Esophagus (tissue), 2 donors: ENCODE data around the gene TNS1. TPM values are rescaled to one million over a fixed set of nuclear protein-coding genes. Genes with fewer than 3 reads are reported as not detected.
"Not testable (repeated sequence)": the region's sequence is repeated elsewhere in the genome, so short reads cannot be mapped to it uniquely, and the experiment has no call there.

ENCODE experiments used
- H3K27ac ChIP-seq, 2 donors: one replicate each; pipeline ENCODE4 v1.5.1; 2013; ENCODE audit warnings: low read depth in 2 of 2, mild to moderate bottlenecking in 2 of 2, inconsistent platforms in 1 of 2, low read length in 1 of 2, moderate library complexity in 1 of 2
- H3K27me3 ChIP-seq, 2 donors: one replicate each; pipeline ENCODE4 v1.6.1; 2013; ENCODE audit warnings: low read length in 2 of 2, control low read depth in 1 of 2, mild to moderate bottlenecking in 1 of 2; ENCODE audit not compliant: insufficient read depth in 2 of 2, control insufficient read depth in 1 of 2
- H3K36me3 ChIP-seq, 2 donors: one replicate each; pipeline ENCODE4 v1.6.1; 2013; ENCODE audit warnings: low read length in 1 of 2; ENCODE audit not compliant: control insufficient read depth in 2 of 2, insufficient read depth in 2 of 2
- H3K4me1 ChIP-seq, 2 donors: one replicate each; pipeline ENCODE4 v1.6.1; 2013; ENCODE audit warnings: low read length in 1 of 2; ENCODE audit not compliant: control insufficient read depth in 2 of 2, insufficient read depth in 2 of 2
- H3K4me3 ChIP-seq, 2 donors: one replicate each; pipeline ENCODE4 v1.5.1; 2013; ENCODE audit warnings: low read length in 2 of 2, mild to moderate bottlenecking in 2 of 2, low read depth in 1 of 2, moderate library complexity in 1 of 2
- H3K9me3 ChIP-seq, 2 donors: one replicate each; pipeline ENCODE4 v1.6.1; 2013; ENCODE audit warnings: mild to moderate bottlenecking in 2 of 2, low read depth in 1 of 2, low read length in 1 of 2, moderate library complexity in 1 of 2; ENCODE audit not compliant: control insufficient read depth in 2 of 2, insufficient read depth in 1 of 2
- WGBS, 2 donors: extraction: QIAGEN DNeasy Blood & Tissue Kit; methylation state at CpG; one replicate each; pipeline ENCODE4 v1.1.7; 2013; 5-methylcytosine and 5-hydroxymethylcytosine counted together
- polyA plus RNA-seq, 2 donors: library from polyadenylated mRNA; stranded (reverse); fragments of 200-250 nt; gene quantifications; one replicate each; pipeline ENCODE4 v1.2.3, GENCODE V29; 2013
- donor health status: healthy with polysubstance abuse.
- donor health status: Bipolar disorder and iron deficiency.

Gene TNS1
- polyA plus RNA-seq, 2 donors, result 28.3 to 39.0 TPM

DNA sequence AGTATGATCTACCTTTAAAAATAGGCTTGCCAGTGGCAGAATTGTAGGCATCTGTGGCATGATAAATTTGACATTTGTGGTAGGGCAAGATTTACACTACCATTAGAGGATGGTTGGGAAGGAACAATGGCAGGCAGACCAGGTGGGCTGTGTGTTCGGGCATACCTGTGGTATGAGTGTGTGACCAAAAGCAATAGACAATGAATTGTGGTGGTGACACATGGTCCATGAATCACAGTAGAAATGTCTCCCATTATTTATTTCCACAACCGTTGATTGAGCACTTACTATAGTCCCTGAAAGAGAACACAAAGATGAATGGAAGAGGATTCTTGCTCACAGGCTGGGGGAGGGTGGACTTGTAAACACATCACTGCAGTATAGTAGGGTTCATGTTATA is 36.4 kb upstream of the TNS1 start:
- H3K27me3 ChIP-seq, result no peaks in the 10 kb centered on the region
- peaks cover 3 to 5% of the 10 kb centered on the region in 2 donors for H3K4me1 ChIP-seq
- no peaks in the 10 kb centered on the region for H3K9me3 ChIP-seq
- H3K4me3 ChIP-seq, result no peak overlapping the region
- 53 to 55% methylated on average over 2 of the region's 2 CpGs for WGBS, 2 donors
- no peaks in the 10 kb centered on the region for H3K36me3 ChIP-seq
- no peak overlapping the region for H3K27ac ChIP-seq

DNA sequence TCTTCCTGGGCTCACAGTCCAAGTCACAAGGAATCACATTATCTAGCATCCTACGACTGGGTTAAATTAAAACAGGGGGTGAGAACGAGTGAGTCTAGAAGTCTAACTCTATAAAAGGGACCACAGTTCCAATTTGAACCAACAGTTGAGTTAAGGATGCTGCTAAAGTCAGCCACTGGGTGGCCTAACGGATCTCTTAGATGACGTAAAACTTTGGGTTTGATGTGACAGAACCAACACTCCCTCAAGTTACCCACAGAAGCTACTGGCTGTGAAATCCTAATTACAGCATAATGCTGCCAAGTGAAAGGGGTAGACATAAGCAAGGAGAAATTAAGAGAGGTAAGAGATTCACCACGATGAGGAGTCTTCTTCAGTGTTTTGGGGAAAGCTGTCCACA is 33.6 kb upstream of the TNS1 start:
- WGBS, 2 donors, result 78 to 88% methylated on average over 5 of the region's 5 CpGs
- no peak overlapping the region for H3K4me3 ChIP-seq
- H3K4me1 ChIP-seq, result peaks cover 3 to 20% of the 10 kb centered on the region in 2 donors
- H3K36me3 ChIP-seq, result no peaks in the 10 kb centered on the region
- no peaks in the 10 kb centered on the region for H3K27me3 ChIP-seq
- H3K27ac ChIP-seq, result no peak overlapping the region
- no peaks in the 10 kb centered on the region for H3K9me3 ChIP-seq

DNA sequence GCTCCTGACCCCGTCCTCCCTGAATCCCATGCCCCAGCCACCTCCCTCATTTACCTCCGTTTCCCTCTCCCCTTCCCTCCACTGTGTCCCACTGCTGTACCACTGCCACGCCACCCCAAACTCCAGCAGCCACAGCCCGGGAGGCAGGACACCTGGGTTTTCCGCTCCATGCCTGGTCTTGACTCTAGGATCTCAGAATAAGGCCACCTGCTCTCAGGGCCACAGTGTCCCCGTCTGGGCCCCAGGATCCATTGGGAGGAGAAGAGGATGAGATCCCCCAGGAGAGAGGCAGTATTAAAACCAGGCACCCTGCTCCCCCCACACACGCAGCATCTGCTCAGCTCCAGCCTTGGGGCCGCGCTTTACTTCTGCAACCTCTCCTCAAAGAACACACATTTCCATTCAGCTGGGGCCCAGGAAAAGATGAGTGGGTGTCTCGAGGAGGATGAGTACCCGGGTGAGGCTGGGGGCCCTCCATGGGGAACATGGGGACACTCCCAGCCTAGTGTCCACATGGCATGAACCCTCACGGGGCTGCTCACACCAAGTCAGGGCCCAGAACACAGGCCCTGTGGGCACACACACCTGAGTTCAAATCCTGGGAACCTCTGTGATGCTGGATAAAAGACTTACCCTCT is 32.8 kb upstream of the TNS1 start:
- Histone ChIP-seq H3K27me3 (no peaks in the 10 kb centered on the region), H3K9me3 (no peaks in the 10 kb centered on the region), H3K4me1 (peaks cover 3 to 27% of the 10 kb centered on the region in 2 donors), H3K36me3 (no peaks in the 10 kb centered on the region), H3K4me3 (no peak overlapping the region), H3K27ac (no peak overlapping the region)
- WGBS, 2 donors, result 77 to 86% methylated on average over 12 of the region's 12 CpGs

DNA sequence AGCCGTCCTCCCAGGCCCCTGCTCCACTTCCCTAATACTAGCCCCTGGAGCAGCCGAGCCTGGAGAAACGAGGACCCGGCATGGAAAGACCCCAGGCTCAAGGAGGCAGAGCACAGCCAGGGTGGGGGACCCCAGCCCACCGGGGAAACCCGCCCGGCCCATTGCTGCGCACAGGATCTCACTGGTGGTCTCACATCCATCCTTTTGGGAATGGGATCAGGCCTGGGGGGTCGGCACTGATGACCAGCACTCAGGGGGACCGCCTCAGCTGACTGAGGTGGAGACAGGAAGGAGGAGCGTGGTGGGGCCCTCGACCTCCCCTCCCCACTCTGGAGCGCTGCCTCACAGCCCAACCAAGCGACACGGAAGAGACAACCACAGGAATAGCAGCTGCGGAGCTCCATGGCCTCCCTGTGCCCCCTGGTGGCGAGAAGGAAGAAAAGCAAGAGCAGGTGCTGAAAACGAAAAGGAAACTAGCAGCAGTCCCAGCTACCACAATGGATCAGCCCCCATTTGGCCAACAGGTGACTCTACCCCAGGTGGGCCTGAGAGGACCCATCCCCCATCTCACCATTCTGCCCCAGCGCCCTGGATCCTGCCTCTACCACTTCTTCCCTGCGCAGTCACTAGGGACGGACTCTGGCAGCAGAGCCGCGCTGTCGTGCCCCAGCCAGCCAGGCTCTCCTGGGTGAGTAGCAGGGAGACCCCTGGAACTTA is 31.9 kb upstream of the TNS1 start:
- peaks cover 3 to 34% of the 10 kb centered on the region in 2 donors for H3K4me1 ChIP-seq
- peak overlapping the region in 1 of 2 donors; percentile 2 for H3K4me3 ChIP-seq

DNA sequence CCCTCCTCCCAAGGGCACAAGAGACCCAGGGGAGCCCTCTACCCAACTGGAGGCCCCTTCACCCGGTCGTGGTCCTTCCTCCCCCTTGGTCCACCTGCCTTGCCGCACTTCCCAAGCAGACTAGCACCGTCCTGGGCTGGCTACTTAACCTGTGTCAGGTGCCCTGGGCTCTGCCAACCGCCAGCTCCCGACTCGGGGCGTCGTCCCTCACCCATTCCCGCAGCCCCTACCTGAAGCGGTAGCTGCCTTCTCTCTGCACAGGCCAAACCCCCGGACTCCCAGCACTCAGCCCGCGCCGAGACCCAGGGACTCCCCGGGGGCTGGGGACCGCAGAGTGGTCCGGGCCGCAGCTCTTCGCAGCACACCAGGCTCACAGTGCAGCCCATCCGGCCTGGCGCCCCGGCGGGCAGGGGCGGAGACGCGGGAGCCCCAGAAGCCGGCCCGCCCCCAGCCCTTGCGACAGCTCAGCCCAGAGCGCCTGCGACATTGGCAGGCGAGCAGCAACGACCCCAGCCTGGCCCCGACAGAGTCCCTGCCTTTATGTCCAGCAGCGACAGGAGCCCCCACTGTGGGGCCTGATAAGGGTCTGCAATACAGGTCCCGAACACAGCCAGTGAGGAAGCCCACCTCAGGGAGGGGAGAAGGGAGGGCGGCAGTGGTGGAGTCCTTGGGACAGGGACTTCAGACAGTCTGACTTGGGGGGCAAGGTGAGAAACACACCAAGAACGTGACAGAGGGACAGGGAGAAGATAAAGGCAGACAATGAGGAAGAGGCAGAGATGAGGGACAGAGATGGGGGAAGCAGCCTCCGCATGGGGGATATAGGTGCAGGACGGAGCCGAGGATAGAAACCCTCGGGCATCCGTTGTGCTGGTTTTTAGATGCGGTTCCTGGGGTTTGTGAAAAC is 31.0 kb upstream of the TNS1 start:
- WGBS, 2 donors, result 39 to 47% methylated on average over 43 to 45 of the region's 45 CpGs
- H3K27ac ChIP-seq, result no peak overlapping the region
- no peaks in the 10 kb centered on the region for H3K9me3 ChIP-seq
- H3K36me3 ChIP-seq, result no peaks in the 10 kb centered on the region
- peaks cover 3 to 34% of the 10 kb centered on the region in 2 donors for H3K4me1 ChIP-seq
- H3K27me3 ChIP-seq, result no peaks in the 10 kb centered on the region
- H3K4me3 ChIP-seq, result peak overlapping the region in 1 of 2 donors; percentile 4

More for the DNA sequence above, 31.9 kb upstream of the TNS1 start:
- H3K27ac ChIP-seq, H3K36me3 ChIP-seq, H3K9me3 ChIP-seq, H3K27me3 ChIP-seq: not testable (repeated sequence)
- WGBS, 2 donors, result 22 to 24% methylated on average over 24 of the region's 24 CpGs

DNA sequence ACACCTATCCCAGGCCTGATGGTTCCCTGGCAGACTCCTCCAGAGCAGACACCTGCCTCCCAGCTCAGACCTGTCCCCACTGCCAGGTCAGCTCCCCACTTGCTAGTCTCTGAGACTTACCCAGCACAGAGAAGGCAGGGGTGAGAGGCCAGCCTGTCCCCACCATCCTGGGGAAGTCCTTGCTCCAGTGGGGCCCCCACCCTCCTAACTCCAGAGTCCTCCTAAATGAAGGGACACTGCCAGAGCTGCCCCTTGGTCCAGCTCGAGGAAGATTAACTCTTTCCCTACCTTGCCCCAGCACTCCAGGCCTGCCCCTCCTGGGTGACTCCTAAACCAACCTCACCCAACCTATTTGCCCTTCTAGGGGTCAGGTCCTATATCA is 30.4 kb upstream of the TNS1 start:
- Histone ChIP-seq H3K27ac (no peak overlapping the region), H3K27me3 (no peaks in the 10 kb centered on the region), H3K4me1 (peaks cover 3 to 37% of the 10 kb centered on the region in 2 donors), H3K4me3 (no peak overlapping the region), H3K36me3 (no peaks in the 10 kb centered on the region), H3K9me3 (no peaks in the 10 kb centered on the region)
- 29 to 41% methylated on average over 1 of the region's 1 CpG for WGBS, 2 donors

GRCh38 chr2:218032336-218033171 is 29.8 kb upstream of the TNS1 start:
- no peaks in the 10 kb centered on the region for H3K27me3 ChIP-seq
- peaks cover 3 to 44% of the 10 kb centered on the region in 2 donors for H3K4me1 ChIP-seq
- no peaks in the 10 kb centered on the region for H3K36me3 ChIP-seq
- no peaks in the 10 kb centered on the region for H3K9me3 ChIP-seq
- 54 to 64% methylated on average over 9 to 12 of the region's 12 CpGs for WGBS, 2 donors
- H3K27ac ChIP-seq, result peak overlapping the region in 1 of 2 donors; percentile 9
- H3K4me3 ChIP-seq, result no peak overlapping the region

GRCh38 chr2:218031771-218032257 is 29.0 kb upstream of the TNS1 start:
- Histone ChIP-seq H3K4me1 (peaks cover 5 to 51% of the 10 kb centered on the region in 2 donors), H3K27ac (peak overlapping the region; percentile 14 to 62), H3K9me3 (no peaks in the 10 kb centered on the region), H3K36me3 (no peaks in the 10 kb centered on the region), H3K4me3 (no peak overlapping the region), H3K27me3 (no peaks in the 10 kb centered on the region)
- WGBS, 2 donors, result 46 to 76% methylated on average over 7 of the region's 7 CpGs

- no peaks in the 10 kb centered on the region for H3K27me3 ChIP-seq
- H3K36me3 ChIP-seq, result no peaks in the 10 kb centered on the region
- H3K4me1 ChIP-seq, result peaks cover 5 to 55% of the 10 kb centered on the region in 2 donors
- WGBS, 2 donors, result 70% methylated on average over 1 of the region's 1 CpG
- H3K27ac ChIP-seq, result peak overlapping the region; percentile 14 to 62
- no peaks in the 10 kb centered on the region for H3K9me3 ChIP-seq
- no peak overlapping the region for H3K4me3 ChIP-seq
These were observed 28.5 kb upstream of the TNS1 start for GRCh38 chr2:218031261-218031660.
